Measurements from ENCODE around the gene TST. TPM values are rescaled to one million over a fixed set of nuclear protein-coding genes. Genes with fewer than 3 reads are reported as not detected.

TST gene
- total and polyA plus RNA-seq, 7 donors = 29.1 to 1,038 (median 31.4) TPM

DNA sequence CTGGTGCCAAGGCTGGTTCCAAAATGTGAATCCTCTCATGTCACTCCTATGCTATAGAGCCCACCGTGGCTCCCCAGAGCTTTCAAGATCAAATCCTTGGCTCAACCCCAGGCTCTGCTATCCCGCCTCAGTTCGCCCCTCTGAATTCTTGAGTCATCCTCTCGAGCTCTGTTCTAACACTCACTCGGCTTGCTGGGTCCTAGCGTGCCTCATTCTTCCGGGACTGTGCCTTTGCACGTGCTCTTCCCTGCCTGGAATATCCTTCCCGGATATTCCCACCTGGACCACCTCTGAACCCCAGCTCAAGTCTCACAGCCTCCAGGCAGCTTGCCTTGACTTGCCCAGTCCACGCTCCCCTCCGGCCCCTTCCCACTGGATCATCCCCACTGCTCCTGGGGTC lies 45.3 kb upstream of the TST start:
- peaks cover 0 to 18% (median 8%) of the 10 kb centered on the region in 4 donors for H3K36me3 ChIP-seq
- H3K27ac ChIP-seq = no peak overlapping the region
- peaks cover 7 to 27% (median 23%) of the 10 kb centered on the region in 3 donors for H3K27me3 ChIP-seq
- no peak for TF ChIP-seq EP300 (IDR thresholded peaks at IDR 0.05)
- no peaks in the 10 kb centered on the region for H3K9me3 ChIP-seq
- 91% methylated on average over 11 of the region's 11 CpGs for WGBS, 2 donors
- no peaks in the 10 kb centered on the region for H3K4me1 ChIP-seq
- no peak for DNase-seq
- intact Hi-C loops (cut with DNase I) = no loop called here
- no peak overlapping the region for H3K4me3 ChIP-seq

DNA sequence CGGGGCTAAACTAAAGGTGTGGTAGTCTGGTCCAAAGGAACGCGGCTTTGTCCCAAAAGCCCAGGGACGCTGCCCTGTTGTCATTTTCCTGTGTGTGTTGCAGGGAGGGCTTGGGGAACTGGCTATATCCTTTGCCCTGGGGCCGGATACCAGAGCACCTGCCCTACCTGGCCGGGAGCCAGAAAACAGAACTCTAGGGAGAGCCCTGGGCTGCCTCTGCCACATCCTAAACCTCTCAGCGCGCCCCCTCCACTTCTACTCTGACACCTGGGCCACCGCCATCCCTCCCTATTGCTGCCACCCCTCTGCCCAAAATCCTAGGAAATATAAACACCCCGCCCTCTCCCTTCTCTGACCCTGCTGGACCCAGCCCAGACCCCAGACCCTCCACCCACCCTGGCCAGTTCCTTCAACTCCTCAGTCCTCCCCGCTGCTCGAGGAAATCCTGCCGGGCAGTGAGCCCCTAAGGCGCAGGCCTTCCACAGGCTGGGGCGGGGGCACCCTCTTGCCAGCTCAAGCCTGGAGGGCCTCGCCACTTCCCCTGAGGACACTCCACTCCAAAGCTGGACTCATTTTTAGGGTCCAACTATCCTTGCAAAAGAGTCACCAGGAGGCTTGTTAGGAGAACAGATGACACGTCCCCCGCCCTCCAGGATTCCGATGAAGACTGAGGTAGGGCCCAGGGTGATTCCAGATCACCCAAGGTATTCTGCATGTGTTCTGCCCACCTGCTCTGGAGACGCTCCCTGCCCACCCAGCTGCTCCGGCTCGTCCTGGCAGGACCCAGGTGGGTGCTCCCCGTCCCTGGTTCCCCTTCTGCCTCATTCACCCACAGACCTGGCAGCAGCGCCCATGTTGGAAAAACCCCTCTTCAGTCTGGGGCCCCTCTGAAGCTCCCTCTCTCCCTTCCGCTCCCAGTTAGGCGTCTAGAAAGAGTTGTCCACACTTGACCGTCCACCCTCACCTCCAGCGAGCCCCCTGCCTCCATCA lies 44.5 kb upstream of the TST start:
- H3K9me3 ChIP-seq = no peaks in the 10 kb centered on the region
- H3K4me1 ChIP-seq = no peaks in the 10 kb centered on the region
- intact Hi-C loops (cut with DNase I) = no loop called here
- no peak overlapping the region for H3K27ac ChIP-seq
- peaks cover 0 to 27% (median 11%) of the 10 kb centered on the region in 4 donors for H3K36me3 ChIP-seq
- whole genome bisulfite sequencing, 2 donors = 65 to 79% methylated on average over 28 of the region's 28 CpGs
- H3K4me3 ChIP-seq = no peak overlapping the region
- TF ChIP-seq POLR2AphosphoS5 (IDR thresholded peaks at IDR 0.05) (no peak), POLR2A (IDR thresholded peaks at IDR 0.05) (no peak), CTCF (IDR thresholded peaks at IDR 0.05) (no peak), EP300 (IDR thresholded peaks at IDR 0.05) (no peak)
- DNase-seq = no peak
- H3K27me3 ChIP-seq = peaks cover under 1 to 18% (median 15%) of the 10 kb centered on the region in 3 donors

DNA sequence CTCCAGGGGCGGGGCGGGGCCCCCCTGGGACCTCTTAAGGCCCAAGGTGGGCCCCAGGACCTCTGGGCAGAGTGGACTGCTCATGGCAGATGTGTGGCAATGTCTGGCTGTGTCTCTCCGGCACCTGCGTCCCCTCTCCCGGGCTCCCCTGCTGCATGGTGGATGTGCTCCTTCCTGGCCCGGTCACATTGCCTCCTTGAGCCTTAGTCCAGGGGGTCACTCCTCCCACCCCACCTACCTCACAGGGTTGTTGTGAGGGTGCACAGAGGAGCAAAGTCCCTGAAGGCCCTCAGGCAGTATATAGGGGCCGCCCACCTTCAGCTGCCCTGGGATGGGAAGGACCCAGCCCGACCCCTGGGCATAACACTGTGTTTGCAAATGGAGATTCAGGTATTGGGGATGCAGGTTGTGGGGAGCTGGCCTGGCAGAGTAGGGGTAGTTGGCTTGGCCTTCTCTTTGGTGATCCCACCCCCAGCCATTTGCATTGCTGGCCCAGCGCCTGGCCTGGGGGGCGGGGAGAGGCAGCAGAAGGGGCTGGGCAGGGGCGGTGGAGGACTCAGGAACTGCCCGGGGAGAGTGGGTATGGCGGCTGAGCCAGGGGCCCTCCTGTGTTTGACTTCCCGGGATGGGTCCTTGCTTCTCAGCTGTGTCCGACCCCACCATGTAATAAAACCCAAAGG lies 43.6 kb upstream of the TST start:
- intact Hi-C loops (cut with DNase I) = no loop called here
- H3K36me3 ChIP-seq = peaks cover 0 to 36% (median 14%) of the 10 kb centered on the region in 4 donors

GRCh38 chr22:37062376-37062675 lies 43.1 kb upstream of the TST start:
- no peaks in the 10 kb centered on the region for H3K9me3 ChIP-seq
- H3K36me3 ChIP-seq = peaks cover 0 to 41% (median 18%) of the 10 kb centered on the region in 4 donors
- intact Hi-C loops (cut with DNase I) = no loop called here
- DNase-seq = no peak
- TF ChIP-seq CTCF (IDR thresholded peaks at IDR 0.05) = no peak
- no peaks in the 10 kb centered on the region for H3K4me1 ChIP-seq
- WGBS, 2 donors = 30 to 55% methylated on average over 7 of the region's 7 CpGs
- peaks cover 0 to 4% (median 1%) of the 10 kb centered on the region in 3 donors for H3K27me3 ChIP-seq
- H3K4me3 ChIP-seq = no peak overlapping the region
- no peak overlapping the region for H3K27ac ChIP-seq

More for the DNA sequence above, 43.6 kb upstream of the TST start:
- Histone ChIP-seq H3K27me3 (peaks cover 0 to 10% (median 6%) of the 10 kb centered on the region in 3 donors), H3K4me3 (no peak overlapping the region), H3K27ac (no peak overlapping the region), H3K9me3 (no peaks in the 10 kb centered on the region), H3K4me1 (no peaks in the 10 kb centered on the region)
- DNase-seq = no peak
- TF ChIP-seq POLR2A (IDR thresholded peaks at IDR 0.05) (no peak), EP300 (IDR thresholded peaks at IDR 0.05) (no peak), CTCF (IDR thresholded peaks at IDR 0.05) (no peak), POLR2AphosphoS5 (IDR thresholded peaks at IDR 0.05) (no peak)
- WGBS, 2 donors = 68 to 82% methylated on average over 15 of the region's 15 CpGs

DNA sequence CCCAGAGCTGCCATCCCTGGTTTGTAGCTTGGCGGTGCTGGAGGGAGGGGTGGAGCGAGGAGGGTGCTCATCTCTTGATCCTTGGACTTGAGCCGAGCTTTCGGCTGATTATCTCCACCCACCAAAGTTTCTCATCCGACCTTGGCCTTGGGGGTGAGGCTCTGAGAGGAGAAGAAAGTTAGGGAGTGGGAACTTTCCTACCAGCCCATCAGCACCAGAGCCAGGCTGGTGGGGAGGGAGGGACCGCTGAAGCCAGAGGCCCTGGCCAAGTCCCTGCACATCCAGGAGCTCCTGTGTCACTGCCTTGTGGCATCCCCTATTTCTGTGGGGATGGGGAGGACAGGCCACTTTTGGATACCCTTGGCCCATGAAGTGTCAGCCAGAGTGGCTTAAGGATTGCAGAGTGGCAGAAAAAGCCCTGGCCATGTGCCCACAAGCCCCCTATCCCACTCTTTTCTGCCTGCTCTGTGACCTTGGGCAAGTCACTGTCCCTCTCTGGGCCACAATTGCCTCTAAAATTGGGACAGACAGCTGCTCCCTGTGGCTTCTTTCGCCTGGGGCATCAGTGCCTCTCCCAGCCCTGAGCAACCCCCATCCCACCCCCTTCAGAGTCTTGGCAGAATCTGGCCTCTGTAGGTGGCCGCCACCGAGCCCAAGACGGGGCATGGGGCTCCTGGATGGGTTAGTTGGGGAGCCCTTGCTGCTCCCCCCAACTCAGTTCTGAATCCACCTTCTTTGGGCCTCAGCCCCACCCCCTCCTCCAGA lies 42.5 kb upstream of the TST start:
- no peak for DNase-seq
- H3K36me3 ChIP-seq = peaks cover 0 to 46% (median 20%) of the 10 kb centered on the region in 4 donors
- WGBS, 2 donors = 85 to 87% methylated on average over 10 of the region's 10 CpGs
- intact Hi-C loops (cut with DNase I) = no loop called here
- no peak overlapping the region for H3K4me3 ChIP-seq
- H3K27me3 ChIP-seq = no peaks in the 10 kb centered on the region
- H3K4me1 ChIP-seq = no peaks in the 10 kb centered on the region
- no peak overlapping the region for H3K27ac ChIP-seq
- no peaks in the 10 kb centered on the region for H3K9me3 ChIP-seq
- TF ChIP-seq CTCF (IDR thresholded peaks at IDR 0.05) = no peak
- TF ChIP-seq POLR2A (IDR thresholded peaks at IDR 0.05) = no peak
- TF ChIP-seq POLR2AphosphoS5 (IDR thresholded peaks at IDR 0.05) = no peak
- TF ChIP-seq EP300 (IDR thresholded peaks at IDR 0.05) = no peak
